Smooth muscle cell (in vitro differentiated cells): ENCODE results near the gene DIS3L2. TPM values are rescaled to one million over a fixed set of nuclear protein-coding genes. Genes with fewer than 3 reads are reported as not detected.

ENCODE experiments used
- DNase-seq: peaks from one replicate; lab custom pipeline; 2025; ENCODE audit not compliant: unreplicated experiment; lab: John Stamatoyannopoulos, UW
- H2AFZ ChIP-seq: fragments of 200-600 bp; sonication (generic); 2 replicates; pipeline ENCODE4 v1.6.0; 2016; ENCODE audit warnings: antibody characterized with exemption, low read depth, mild to moderate bottlenecking
- H3F3A ChIP-seq: fragments of 200-600 bp; sonication (generic); 2 replicates; pipeline ENCODE4 v1.6.0; 2017; ENCODE audit warnings: antibody characterized with exemption, low read depth
- H3K27ac ChIP-seq: fragments of 200-600 bp; sonication (generic); 2 replicates; pipeline ENCODE4 v1.5.1; 2016; ENCODE audit warnings: low read depth, mild to moderate bottlenecking
- H3K27me3 ChIP-seq: fragments of 200-600 bp; sonication (generic); 2 replicates; pipeline ENCODE4 v1.6.1; 2016; ENCODE audit warnings: low read depth, mild to moderate bottlenecking
- H3K36me3 ChIP-seq: fragments of 200-600 bp; sonication (generic); 2 replicates; pipeline ENCODE4 v1.5.1; 2016; ENCODE audit warnings: low read depth
- H3K4me1 ChIP-seq: fragments of 200-600 bp; sonication (generic); 2 replicates; pipeline ENCODE4 v1.5.1; 2016; ENCODE audit warnings: low read depth
- H3K4me2 ChIP-seq: fragments of 200-600 bp; sonication (generic); 2 replicates; pipeline ENCODE4 v1.6.0; 2016; ENCODE audit warnings: mild to moderate bottlenecking
- H3K4me3 ChIP-seq: fragments of 200-600 bp; sonication (generic); 2 replicates; pipeline ENCODE4 v1.5.1; 2016; ENCODE audit warnings: mild to moderate bottlenecking
- H3K79me2 ChIP-seq: fragments of 200-600 bp; sonication (generic); 2 replicates; pipeline ENCODE4 v1.6.0; 2016; ENCODE audit warnings: low read depth, mild to moderate bottlenecking
- H3K9ac ChIP-seq: fragments of 200-600 bp; sonication (generic); 2 replicates; pipeline ENCODE4 v1.6.0; 2016; ENCODE audit warnings: low read depth
- H3K9me3 ChIP-seq: fragments of 200-600 bp; sonication (generic); replicated peaks from 2 replicates; pipeline ENCODE4 v1.5.1; 2016; ENCODE audit warnings: low read depth
- H4K20me1 ChIP-seq: fragments of 200-600 bp; sonication (generic); 2 replicates; pipeline ENCODE4 v1.6.0; 2016; ENCODE audit warnings: low read depth
- CTCF ChIP-seq: fragments of 200-600 bp; sonication (generic); IDR thresholded peaks from 2 replicates; pipeline ENCODE4 v1.5.1; 2017; ENCODE audit warnings: borderline replicate concordance, mild to moderate bottlenecking, antibody characterized with exemption; ENCODE audit not compliant: insufficient read depth, poor library complexity, severe bottlenecking
- WGBS: methylation state at CpG from one replicate; pipeline ENCODE4 v1.1.7; 2016; ENCODE audit warnings: low lambda C conversion rate; 5-methylcytosine and 5-hydroxymethylcytosine counted together
- polyA plus RNA-seq: library from polyadenylated mRNA; unstranded; fragments of >200 nt; fragmentation: Nextera tagmentation; extraction: Ambion mirVana; gene quantifications from 2 replicates; pipeline ENCODE4 v1.2.1, GENCODE V29; 2016
- total RNA-seq: library from RNA; depleted of rRNA; stranded (reverse); fragments of >200 nt; gene quantifications from 2 replicates; pipeline ENCODE4 v1.2.3, GENCODE V29; 2014

The DIS3L2 gene
- total and polyA plus RNA-seq, 2 experiments from 2014 or later: 11.4 to 25.2 TPM

- Histone ChIP-seq H3K36me3 (no peaks in the 10 kb centered on the region), H3K4me2 (peak overlapping the region; percentile 11), H3K4me3 (no peak overlapping the region), H3K4me1 (peaks cover 9% of the 10 kb centered on the region), H3F3A (peaks cover 5% of the 10 kb centered on the region), H3K27me3 (no peaks in the 10 kb centered on the region), H3K9me3 (no peaks in the 10 kb centered on the region), H3K27ac (peak overlapping the region; percentile 58), H3K79me2 (no peaks in the 10 kb centered on the region), H3K9ac (no peak overlapping the region), H2AFZ (no peak overlapping the region), H4K20me1 (peaks cover 3% of the 10 kb centered on the region)
- no peak for DNase-seq
- no peak for TF ChIP-seq CTCF
- WGBS: 53% methylated on average over 7 of the region's 7 CpGs
Measured at GRCh38 chr2:232228971-232229894, 267.7 kb downstream of the DIS3L2 start.

DNA sequence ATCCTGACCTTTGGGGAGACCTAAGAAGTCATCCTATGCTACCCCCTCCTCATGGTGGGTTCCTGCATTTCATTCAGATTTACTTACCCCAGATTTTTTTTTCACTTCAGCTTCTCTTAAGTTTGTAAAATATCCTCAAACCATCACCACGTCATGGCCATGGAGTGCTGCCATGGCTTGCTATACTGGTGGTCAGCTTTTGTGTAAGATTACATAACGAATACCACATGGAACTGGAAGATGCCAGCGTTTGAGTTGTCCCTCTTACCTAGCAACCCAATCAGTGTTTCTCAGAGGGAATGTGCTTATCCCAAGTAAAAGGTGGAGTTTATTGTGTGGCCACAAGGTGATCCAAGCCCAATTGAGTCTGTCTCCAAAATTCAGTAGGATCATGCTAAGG is 268.4 kb downstream of the DIS3L2 start:
- no peaks in the 10 kb centered on the region for H3K9me3 ChIP-seq
- H3K4me2 ChIP-seq: peak overlapping the region; percentile 11
- no peak overlapping the region for H2AFZ ChIP-seq
- no peaks in the 10 kb centered on the region for H3K27me3 ChIP-seq
- no peak for TF ChIP-seq CTCF
- peaks cover 7% of the 10 kb centered on the region for H4K20me1 ChIP-seq
- H3K9ac ChIP-seq: no peak overlapping the region
- no peaks in the 10 kb centered on the region for H3K36me3 ChIP-seq
- no peak for DNase-seq
- H3K79me2 ChIP-seq: no peaks in the 10 kb centered on the region
- H3F3A ChIP-seq: peaks cover 5% of the 10 kb centered on the region
- 91% methylated on average over 3 of the region's 3 CpGs for WGBS
- H3K27ac ChIP-seq: peak overlapping the region; percentile 58
- H3K4me3 ChIP-seq: no peak overlapping the region
- H3K4me1 ChIP-seq: peaks cover 9% of the 10 kb centered on the region

- no peaks in the 10 kb centered on the region for H3K79me2 ChIP-seq
- H3K27me3 ChIP-seq: no peaks in the 10 kb centered on the region
- H3K36me3 ChIP-seq: no peaks in the 10 kb centered on the region
- H3K27ac ChIP-seq: no peak overlapping the region
- no peak for TF ChIP-seq CTCF
- no peak overlapping the region for H2AFZ ChIP-seq
- no peak for DNase-seq
- no peak overlapping the region for H3K4me3 ChIP-seq
- peaks cover 13% of the 10 kb centered on the region for H3K4me1 ChIP-seq
- H3K9me3 ChIP-seq: no peaks in the 10 kb centered on the region
- H4K20me1 ChIP-seq: peaks cover 13% of the 10 kb centered on the region
- peaks cover 5% of the 10 kb centered on the region for H3F3A ChIP-seq
- H3K4me2 ChIP-seq: no peak overlapping the region
- H3K9ac ChIP-seq: no peak overlapping the region
- WGBS: 80% methylated on average over 3 of the region's 3 CpGs
Measured at GRCh38 chr2:232230560-232230959, 269.0 kb downstream of the DIS3L2 start.
